AG04450 (cell line): ENCODE results near the gene CNTD1. TPM values are rescaled to one million over a fixed set of nuclear protein-coding genes. Genes with fewer than 3 reads are reported as not detected.

Experiments used
- polyA plus RNA-seq: library from polyadenylated mRNA; depleted of rRNA; stranded (reverse); fragments of >200 nt; gene quantifications from 2 replicates; pipeline ENCODE4 v1.2.3, GENCODE V29; 2011; rRNA removed
- small RNA-seq: library from RNA; depleted of rRNA; stranded (forward); fragments of <200 nt; gene quantifications from one replicate; pipeline ENCODE3, GENCODE V24; 2012; ENCODE audit warnings: low read depth; ENCODE audit not compliant: insufficient read length

Gene CNTD1
- polyA plus RNA-seq, 1 experiment: 0.09 TPM

Small RNAs within 50 kb of the gene (small RNA-seq; reads per million reads assigned to genes)
- not detected for gene HMGN2P15
- gene MIR6781: not detected

Other genes with a start within 250 kb of the CNTD1 start
- gene HSD17B1, start 245.9 kb upstream of the CNTD1 start, polyA plus RNA-seq: 0.87 and 1.4 TPM in 2 replicates
- 29.4 and 36.8 TPM in 2 replicates for gene COASY, start 236.7 kb upstream of the CNTD1 start, polyA plus RNA-seq
- gene MLX, start 231.8 kb upstream of the CNTD1 start, polyA plus RNA-seq: 35.4 and 38.2 TPM in 2 replicates
- gene PSMC3IP, start 221.1 kb upstream of the CNTD1 start, polyA plus RNA-seq: 3.0 and 5.1 TPM in 2 replicates
- gene RETREG3, start 189.5 kb upstream of the CNTD1 start, polyA plus RNA-seq: 27.5 and 32.7 TPM in 2 replicates
- gene TUBG1, start 189.2 kb upstream of the CNTD1 start, polyA plus RNA-seq: 28.4 and 36.3 TPM in 2 replicates
- 7.8 and 9.9 TPM in 2 replicates for gene TUBG2, start 139.6 kb upstream of the CNTD1 start, polyA plus RNA-seq
- gene PLEKHH3, start 121.9 kb upstream of the CNTD1 start, polyA plus RNA-seq: 3.6 and 4.3 TPM in 2 replicates
- gene CCR10, start 117.0 kb upstream of the CNTD1 start, polyA plus RNA-seq: 0.45 and 0.76 TPM in 2 replicates
- gene CNTNAP1, start 116.3 kb upstream of the CNTD1 start, polyA plus RNA-seq: 53.7 and 62.9 TPM in 2 replicates
- gene EZH1, start 53.8 kb upstream of the CNTD1 start, polyA plus RNA-seq: 18.8 and 26.3 TPM in 2 replicates
- 1.4 and 1.7 TPM in 2 replicates for gene RAMP2, start 37.6 kb upstream of the CNTD1 start, polyA plus RNA-seq
- 94.0 and 107 TPM in 2 replicates for gene VPS25, start 25.4 kb upstream of the CNTD1 start, polyA plus RNA-seq
- gene WNK4, start 18.3 kb upstream of the CNTD1 start, polyA plus RNA-seq: 2.3 and 2.7 TPM in 2 replicates
- gene COA3, start 157 bp upstream of the CNTD1 start, polyA plus RNA-seq: 86.7 and 96.3 TPM in 2 replicates
- 106 and 107 TPM in 2 replicates for gene BECN1, start 25.4 kb downstream of the CNTD1 start, polyA plus RNA-seq
- gene PSME3, start 34.5 kb downstream of the CNTD1 start, polyA plus RNA-seq: 111 and 129 TPM in 2 replicates
- gene AOC2, start 45.7 kb downstream of the CNTD1 start, polyA plus RNA-seq: 0.16 and 0.33 TPM in 2 replicates
- gene AOC3, start 52.3 kb downstream of the CNTD1 start, polyA plus RNA-seq: 0.10 and 0.12 TPM in 2 replicates
- gene G6PC1, start 101.9 kb downstream of the CNTD1 start, polyA plus RNA-seq: not detected in 2 replicates
- 39.7 and 39.8 TPM in 2 replicates for gene AARSD1, start 165.6 kb downstream of the CNTD1 start, polyA plus RNA-seq
- gene PTGES3L, start 181.2 kb downstream of the CNTD1 start, polyA plus RNA-seq: 1.8 and 1.9 TPM in 2 replicates
- 8.7 and 9.4 TPM in 2 replicates for gene RUNDC1, start 181.7 kb downstream of the CNTD1 start, polyA plus RNA-seq
- 4,202 and 4,485 TPM in 2 replicates for gene RPL27, start 199.6 kb downstream of the CNTD1 start, polyA plus RNA-seq
- gene IFI35, start 207.9 kb downstream of the CNTD1 start, polyA plus RNA-seq: 24.1 and 25.7 TPM in 2 replicates
- 228 and 236 TPM in 2 replicates for gene VAT1, start 223.5 kb downstream of the CNTD1 start, polyA plus RNA-seq
- 1.7 and 2.1 TPM in 2 replicates for gene RND2, start 226.4 kb downstream of the CNTD1 start, polyA plus RNA-seq